GM03348 (cell line): Measurements from ENCODE around the gene FARP2.
A peak's percentile ranks its signal among the peaks of the same experiment; 100 is the strongest.
"Not testable (repeated sequence)": the region's sequence is repeated elsewhere in the genome, so short reads cannot be mapped to it uniquely, and the experiment has no call there.

Experiments
- DNase-seq: peaks from one replicate; pipeline ENCODE4 v3.0.0; 2012; ENCODE audit warnings: low spot score

FARP2 gene

GRCh38 chr2:241355983-241356870 is at the start of gene FARP2:
Gene FARP2 (plus strand): TSS chr2:241356285. CDS start chr2:241373108, 16,823 bp downstream.
- DNase-seq = peak; percentile 96

DNA sequence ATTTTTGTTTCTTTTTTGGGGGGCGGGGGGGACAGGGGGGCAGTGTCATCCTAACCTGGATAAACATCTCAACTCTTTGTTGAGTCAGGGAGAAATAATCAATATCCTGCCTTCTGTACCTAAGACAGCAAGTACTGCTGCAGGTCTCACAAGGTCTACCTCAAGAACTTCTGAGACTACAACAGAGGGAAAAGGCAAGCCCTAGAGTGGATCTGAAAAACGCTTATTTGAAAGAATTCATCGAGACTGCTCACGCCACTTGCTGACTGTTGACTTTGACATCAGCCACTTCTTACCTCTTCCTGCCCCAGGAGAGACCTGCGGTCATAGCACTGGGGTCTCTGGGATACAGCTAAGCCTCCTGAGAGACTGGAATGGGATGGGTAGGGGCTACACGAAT is 49.0 kb upstream of the FARP2 start:
- no peak for DNase-seq

GRCh38 chr2:241308267-241308666 is 47.8 kb upstream of the FARP2 start:
- DNase-seq = no peak

DNA sequence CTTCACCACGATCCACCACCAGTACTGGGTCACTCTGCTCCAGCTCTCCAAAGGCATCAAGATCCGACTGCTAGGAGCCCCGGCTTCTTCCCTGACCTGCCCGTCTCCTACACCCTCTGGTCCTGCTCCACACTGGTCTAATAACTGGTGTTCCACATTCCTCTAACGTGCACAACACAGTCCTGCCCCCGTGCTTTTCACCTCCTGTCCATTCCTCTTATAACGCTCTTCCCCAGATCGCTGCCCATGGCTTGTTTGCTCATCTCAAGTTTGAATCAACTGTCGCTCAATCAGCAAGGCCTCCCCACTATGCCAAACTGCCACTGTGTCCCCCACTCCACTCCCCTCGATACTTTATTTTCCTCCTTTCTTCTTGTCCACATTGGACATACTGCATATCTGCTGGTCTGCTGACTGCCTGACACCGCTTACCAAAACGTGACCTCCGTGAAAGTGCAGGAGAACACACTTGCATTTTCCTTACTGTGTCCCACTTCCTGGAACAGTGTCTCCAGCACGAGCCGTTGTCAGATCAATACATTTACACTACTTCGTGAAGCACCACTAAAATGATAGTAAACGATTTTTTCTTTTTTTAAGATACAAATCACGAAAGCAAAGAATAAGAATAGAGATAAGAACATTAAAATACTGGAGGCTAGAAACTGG is 47.1 kb upstream of the FARP2 start:
- DNase-seq = no peak

- peak; percentile 42 for DNase-seq
These were observed 46.4 kb upstream of the FARP2 start for GRCh38 chr2:241309684-241310117.

- no peak for DNase-seq
These were observed 45.0 kb upstream of the FARP2 start for GRCh38 chr2:241310917-241311566.

GRCh38 chr2:241312082-241312481 is 44.0 kb upstream of the FARP2 start:
- DNase-seq = peak; percentile 48

GRCh38 chr2:241313543-241314095 is 42.5 kb upstream of the FARP2 start:
- DNase-seq = no peak

DNA sequence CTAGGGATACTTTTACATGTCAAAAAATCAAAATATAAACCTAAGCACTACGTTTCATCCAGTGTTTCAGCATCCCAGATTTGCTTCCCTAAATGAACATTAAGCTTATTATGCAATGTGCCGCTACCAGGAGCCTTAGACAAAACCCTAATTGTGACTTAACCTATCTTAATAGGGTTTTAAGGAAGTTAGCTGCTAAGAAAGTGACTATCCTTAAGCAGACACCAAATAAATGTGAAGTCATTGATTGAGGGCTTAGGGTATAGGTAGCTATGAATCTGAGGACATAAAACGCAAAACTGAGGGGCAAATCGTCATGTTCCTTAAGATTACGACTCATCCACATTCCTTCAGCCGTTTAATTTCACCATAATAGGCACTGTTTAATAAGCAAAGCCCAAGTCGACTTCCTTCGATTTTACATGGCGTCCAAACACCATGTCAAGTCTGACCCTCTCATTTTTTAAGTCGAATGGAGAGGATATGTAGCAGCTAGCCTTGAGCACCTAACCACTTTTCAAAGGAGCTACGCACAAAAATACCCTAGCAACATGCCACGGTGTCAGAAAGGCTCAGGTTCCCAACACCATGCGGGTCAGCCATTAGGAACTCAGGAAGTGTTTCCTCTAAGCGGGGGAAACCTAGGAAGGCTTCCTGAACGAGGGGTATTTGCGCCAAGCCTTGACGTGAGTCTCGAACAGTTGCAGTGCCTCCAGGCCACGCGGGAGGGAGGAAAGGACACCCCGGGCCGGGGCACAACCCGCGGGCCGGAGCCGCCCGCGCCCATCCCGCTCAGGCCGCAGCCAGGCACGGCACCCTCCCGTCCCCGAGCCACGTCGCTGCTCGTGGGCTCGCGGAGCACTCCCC is 41.6 kb upstream of the FARP2 start:
- DNase-seq = no peak

DNA sequence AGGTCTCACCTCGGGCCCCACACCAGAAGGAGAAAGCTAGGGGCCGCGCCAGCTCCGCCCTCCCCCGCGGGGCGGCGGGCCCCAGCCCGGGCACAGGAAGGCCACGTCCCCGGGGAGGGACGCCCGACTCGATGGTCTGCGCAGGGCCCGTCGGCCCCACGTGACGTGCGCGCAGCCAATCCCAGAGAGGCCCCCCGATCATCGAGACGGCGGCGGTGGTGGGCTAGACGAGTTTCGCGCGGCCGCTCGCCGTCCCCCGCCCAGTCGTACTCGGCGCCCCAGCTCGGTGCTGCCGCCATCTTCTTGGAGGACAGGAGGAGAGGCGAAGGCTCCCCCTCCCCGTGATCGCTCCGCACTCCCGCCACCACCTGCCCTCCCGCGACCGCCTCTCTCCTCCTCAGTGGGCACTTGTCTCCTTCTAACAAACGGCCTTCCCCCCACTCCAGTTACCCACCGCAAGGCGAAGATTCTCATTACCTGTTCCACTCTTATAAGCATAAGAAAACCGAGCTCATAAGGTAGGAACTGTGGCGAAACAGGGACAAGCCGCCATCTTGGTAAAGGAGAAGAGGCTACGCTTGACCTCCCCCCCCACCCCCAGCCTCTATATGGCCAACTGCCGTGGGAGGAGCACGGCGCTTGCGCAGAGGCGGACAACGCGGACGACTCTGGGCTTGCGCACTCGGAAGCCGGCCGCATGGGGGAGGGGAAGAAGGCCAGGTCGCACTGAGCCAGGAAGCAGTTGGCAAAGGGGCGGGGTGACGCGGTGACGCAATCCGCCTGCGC is 40.8 kb upstream of the FARP2 start, which contains the start of gene HDLBP:
Gene HDLBP (minus strand): TSS at position 580 of the 786 bp plus-strand sequence. CDS start 48,803 bp downstream, outside the sequence.
- DNase-seq = peak; percentile 98

GRCh38 chr2:241315879-241316631 is 40.0 kb upstream of the FARP2 start, which contains the start of gene SEPTIN2:
Gene SEPTIN2 (plus strand): TSS chr2:241315925. CDS start chr2:241324233, 8,308 bp downstream.
- no peak for DNase-seq

DNA sequence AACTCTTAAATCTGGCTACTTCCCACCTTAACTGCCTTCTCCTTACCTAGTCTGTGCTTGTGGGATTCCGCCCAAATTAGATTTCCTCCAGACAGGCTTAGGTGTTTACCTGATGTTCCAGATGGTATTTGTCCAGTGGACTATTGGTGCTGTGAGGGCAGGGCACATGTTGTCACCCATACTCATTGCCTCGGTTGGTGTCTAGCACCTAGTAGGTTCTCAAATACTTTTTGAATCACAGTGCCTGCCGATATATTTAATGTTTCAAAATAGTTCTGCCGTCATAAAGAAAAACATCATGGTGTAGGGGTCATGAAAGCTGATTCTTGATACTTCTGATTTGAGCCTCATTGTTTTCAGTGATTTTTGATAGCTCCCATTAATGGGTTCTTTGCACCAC is 39.3 kb upstream of the FARP2 start:
- no peak for DNase-seq

GRCh38 chr2:241317391-241317790 is 38.7 kb upstream of the FARP2 start:
- DNase-seq = no peak

- not testable (repeated sequence) for DNase-seq
These were observed 37.3 kb upstream of the FARP2 start for GRCh38 chr2:241318830-241319229.

DNA sequence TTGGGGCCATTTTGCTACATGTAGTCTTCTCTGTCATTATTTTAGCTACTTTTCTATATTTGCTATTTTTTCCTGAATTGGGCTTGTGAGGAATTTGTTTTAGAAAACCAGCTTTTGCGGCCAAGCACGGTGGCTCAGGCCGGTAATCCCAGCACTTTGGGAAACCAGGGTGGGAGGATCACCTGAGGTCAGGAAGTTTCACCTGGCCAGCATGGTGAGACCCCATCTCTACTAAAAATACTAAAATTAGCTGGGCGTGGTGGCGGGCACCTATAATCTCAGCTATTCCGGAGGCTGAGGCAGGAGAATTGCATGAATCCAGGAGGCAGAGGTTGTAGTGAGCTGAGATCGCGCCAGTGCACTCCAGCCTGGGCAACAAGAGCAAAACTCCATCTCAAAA is 35.7 kb upstream of the FARP2 start:
- no peak for DNase-seq

DNA sequence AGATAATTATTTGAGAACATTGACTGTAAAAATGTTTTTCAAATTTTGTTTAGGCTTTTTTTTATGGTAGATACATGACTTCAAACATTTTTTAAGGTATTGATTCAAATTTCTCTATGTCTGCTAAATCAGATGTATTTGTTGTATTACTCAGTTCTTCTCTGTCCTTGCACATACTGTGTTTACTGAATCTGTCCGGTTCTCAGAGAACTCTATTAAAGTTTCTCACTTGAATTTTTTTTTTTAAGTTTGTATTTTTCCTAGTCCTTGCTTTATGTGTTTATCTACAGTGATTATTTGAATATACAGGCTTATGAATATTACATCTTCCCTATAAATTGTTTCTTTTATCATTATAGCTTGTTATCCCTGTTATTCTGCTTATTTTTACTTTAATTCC is 35.1 kb upstream of the FARP2 start:
- no peak for DNase-seq

DNA sequence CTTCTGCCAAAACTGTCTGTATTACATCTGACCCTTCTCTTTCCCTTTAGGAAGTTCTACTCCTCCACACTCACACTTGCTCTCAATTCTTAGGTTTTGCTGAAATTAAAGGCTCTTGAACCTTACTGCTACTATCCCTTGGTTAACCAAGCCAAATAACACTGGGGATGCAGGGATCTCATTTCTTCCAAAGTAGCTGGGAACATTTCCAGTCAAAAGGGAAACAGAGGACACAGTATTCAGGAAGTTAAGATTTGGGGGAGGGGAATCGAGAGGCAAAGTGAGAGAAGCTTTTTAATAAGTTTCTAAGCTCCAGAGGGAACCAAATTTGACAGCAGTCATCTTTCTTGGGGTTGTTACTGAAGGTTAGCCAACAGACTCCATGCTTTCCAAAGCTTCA is 34.2 kb upstream of the FARP2 start:
- DNase-seq = no peak

DNA sequence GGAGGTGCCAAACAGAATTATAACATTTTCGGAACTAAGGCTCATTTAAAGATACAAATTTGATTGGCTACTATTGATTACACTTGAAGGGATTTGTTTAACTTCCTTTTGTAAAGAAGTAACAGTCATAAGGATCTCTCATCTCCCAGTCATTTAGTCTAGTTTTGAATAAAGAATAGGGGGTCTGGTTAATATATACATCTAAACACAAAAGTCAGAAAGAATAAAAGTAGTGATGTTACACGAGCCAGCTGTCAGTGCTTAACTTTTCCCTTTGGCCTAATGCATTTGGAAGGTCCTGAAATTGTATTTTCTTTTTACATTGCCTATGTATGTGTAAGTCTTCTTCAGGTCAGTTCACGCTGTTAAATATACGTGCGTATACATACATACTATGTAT is 32.3 kb upstream of the FARP2 start:
- no peak for DNase-seq

GRCh38 chr2:241324775-241325174 is 31.3 kb upstream of the FARP2 start:
- DNase-seq = no peak

- no peak for DNase-seq
These were observed 30.8 kb upstream of the FARP2 start for GRCh38 chr2:241325257-241325656.
